HG02870 (cell line): ENCODE results near the gene CHPT1.
"Not testable (repeated sequence)": the region's sequence is repeated elsewhere in the genome, so short reads cannot be mapped to it uniquely, and the experiment has no call there.

Source experiments
- ATAC-seq: cut with Tn5 transposase; IDR thresholded peaks from one replicate; pipeline ENCODE4 v1.9.1; 2021; ENCODE audit warnings: mild to moderate bottlenecking, moderate library complexity; ENCODE audit not compliant: unreplicated experiment

Gene CHPT1

GRCh38 chr12:101697197-101697929 is at the start of gene CHPT1:
CHPT1 (plus strand) TSS chr12:101697640; CDS start chr12:101697862, 222 bp downstream.
- peak; percentile 63 for ATAC-seq

- no peak for ATAC-seq
These were observed 49.7 kb upstream of the CHPT1 start for GRCh38 chr12:101647711-101648110.

- no peak for ATAC-seq
These were observed 49.2 kb upstream of the CHPT1 start for GRCh38 chr12:101648195-101648594.

- ATAC-seq, result no peak
These were observed 46.9 kb upstream of the CHPT1 start for GRCh38 chr12:101650346-101651117.

GRCh38 chr12:101653030-101653429 is 44.4 kb upstream of the CHPT1 start:
- no peak for ATAC-seq

GRCh38 chr12:101653503-101653902 is 43.9 kb upstream of the CHPT1 start:
- ATAC-seq, result no peak

GRCh38 chr12:101654442-101654841 is 43.0 kb upstream of the CHPT1 start:
- ATAC-seq, result no peak

- ATAC-seq, result no peak
These were observed 42.0 kb upstream of the CHPT1 start for GRCh38 chr12:101655393-101655792.

GRCh38 chr12:101660662-101661061 is 36.8 kb upstream of the CHPT1 start:
- not testable (repeated sequence) for ATAC-seq

GRCh38 chr12:101663298-101663697 is 34.1 kb upstream of the CHPT1 start:
- ATAC-seq, result no peak

- ATAC-seq, result no peak
These were observed 32.4 kb upstream of the CHPT1 start for GRCh38 chr12:101664992-101665391.

- no peak for ATAC-seq
These were observed 31.2 kb upstream of the CHPT1 start for GRCh38 chr12:101666052-101666728.

GRCh38 chr12:101667591-101667990 is 29.8 kb upstream of the CHPT1 start:
- ATAC-seq, result no peak

- ATAC-seq, result no peak
These were observed 27.3 kb upstream of the CHPT1 start for GRCh38 chr12:101670007-101670671.

- ATAC-seq, result peak; percentile 75
These were observed 26.2 kb upstream of the CHPT1 start for GRCh38 chr12:101671157-101671791.

GRCh38 chr12:101671833-101672232 is 25.6 kb upstream of the CHPT1 start:
- ATAC-seq, result no peak

- no peak for ATAC-seq
These were observed 21.9 kb upstream of the CHPT1 start for GRCh38 chr12:101675555-101675954.

- ATAC-seq, result not testable (repeated sequence)
These were observed 20.9 kb upstream of the CHPT1 start for GRCh38 chr12:101676497-101676896.

- ATAC-seq, result no peak
These were observed 19.4 kb upstream of the CHPT1 start for GRCh38 chr12:101678081-101678480.

- no peak for ATAC-seq
These were observed 17.2 kb upstream of the CHPT1 start for GRCh38 chr12:101680240-101680639.

GRCh38 chr12:101680647-101681046 is 16.8 kb upstream of the CHPT1 start:
- ATAC-seq, result no peak
